ENCODE measurements around the gene CTSL.

Gene CTSL

GRCh38 chr9:87701491-87701890, 24.4 kb upstream of the CTSL start:
- no peak for DNase-seq (ENCODE audit: low spot score)

GRCh38 chr9:87701931-87702421, 23.9 kb upstream of the CTSL start:
- peak; percentile 63 for DNase-seq (ENCODE audit: low spot score)

- no peak for DNase-seq (ENCODE audit: low spot score)
Observed at GRCh38 chr9:87702921-87703320, 23.0 kb upstream of the CTSL start.

GRCh38 chr9:87703636-87704276, 22.2 kb upstream of the CTSL start:
- no peak for DNase-seq (ENCODE audit: low spot score)

GRCh38 chr9:87704342-87704741, 21.6 kb upstream of the CTSL start:
- no peak for DNase-seq (ENCODE audit: low spot score)

- no peak for DNase-seq (ENCODE audit: low spot score)
Observed at GRCh38 chr9:87706066-87706739, 19.7 kb upstream of the CTSL start.

- DNase-seq (ENCODE audit: low spot score), result no peak
Observed at GRCh38 chr9:87707805-87708506, 18.0 kb upstream of the CTSL start.

- DNase-seq (ENCODE audit: low spot score), result no peak
Observed at GRCh38 chr9:87708546-87708945, 17.4 kb upstream of the CTSL start.

GRCh38 chr9:87708986-87709728, 16.8 kb upstream of the CTSL start:
- DNase-seq (ENCODE audit: low spot score), result no peak

- no peak for DNase-seq (ENCODE audit: low spot score)
Observed at GRCh38 chr9:87710443-87710842, 15.5 kb upstream of the CTSL start.

GRCh38 chr9:87711857-87712800, 13.8 kb upstream of the CTSL start:
- DNase-seq (ENCODE audit: low spot score), result no peak

- DNase-seq (ENCODE audit: low spot score), result no peak
Observed at GRCh38 chr9:87712801-87713277, 13.1 kb upstream of the CTSL start.

GRCh38 chr9:87713278-87713987, 12.5 kb upstream of the CTSL start:
- no peak for DNase-seq (ENCODE audit: low spot score)

- no peak for DNase-seq (ENCODE audit: low spot score)
Observed at GRCh38 chr9:87713988-87714330, 12.0 kb upstream of the CTSL start.

GRCh38 chr9:87714819-87715218, 11.1 kb upstream of the CTSL start:
- no peak for DNase-seq (ENCODE audit: low spot score)

GRCh38 chr9:87716141-87716540, 9.8 kb upstream of the CTSL start:
- no peak for DNase-seq (ENCODE audit: low spot score)

GRCh38 chr9:87717456-87717855, 8.5 kb upstream of the CTSL start:
- no peak for DNase-seq (ENCODE audit: low spot score)

GRCh38 chr9:87718231-87718630, 7.7 kb upstream of the CTSL start:
- no peak for DNase-seq (ENCODE audit: low spot score)

GRCh38 chr9:87718852-87719612, 6.9 kb upstream of the CTSL start:
- no peak for DNase-seq (ENCODE audit: low spot score)

GRCh38 chr9:87720173-87720572, 5.7 kb upstream of the CTSL start:
- no peak for DNase-seq (ENCODE audit: low spot score)

Data from ecto neural progenitor cell (in vitro differentiated cells).